GM19467 (cell line): ENCODE data around the gene ERICH2.

Experiments
- ATAC-seq: cut with Tn5 transposase; IDR thresholded peaks from one replicate; pipeline ENCODE4 v1.9.1; 2021; ENCODE audit warnings: mild to moderate bottlenecking, moderate library complexity; ENCODE audit not compliant: unreplicated experiment

ERICH2 gene

DNA sequence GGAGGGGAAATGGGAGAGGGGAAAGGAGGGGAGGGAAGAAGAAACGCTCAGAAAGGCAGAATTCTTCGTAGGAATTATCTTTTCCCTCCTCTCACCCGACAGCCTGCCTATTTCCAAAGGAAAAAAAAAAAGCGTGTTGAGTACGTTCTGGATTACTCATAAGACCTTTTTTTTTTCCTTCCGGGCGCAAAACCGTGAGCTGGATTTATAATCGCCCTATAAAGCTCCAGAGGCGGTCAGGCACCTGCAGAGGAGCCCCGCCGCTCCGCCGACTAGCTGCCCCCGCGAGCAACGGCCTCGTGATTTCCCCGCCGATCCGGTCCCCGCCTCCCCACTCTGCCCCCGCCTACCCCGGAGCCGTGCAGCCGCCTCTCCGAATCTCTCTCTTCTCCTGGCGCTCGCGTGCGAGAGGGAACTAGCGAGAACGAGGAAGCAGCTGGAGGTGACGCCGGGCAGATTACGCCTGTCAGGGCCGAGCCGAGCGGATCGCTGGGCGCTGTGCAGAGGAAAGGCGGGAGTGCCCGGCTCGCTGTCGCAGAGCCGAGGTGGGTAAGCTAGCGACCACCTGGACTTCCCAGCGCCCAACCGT lies 46.4 kb downstream of the ERICH2 start, which contains the start of gene GAD1:
TSS of gene GAD1 (plus strand) at position 384 of the 589 bp plus-strand sequence. CDS start 1,705 bp downstream, outside the sequence.
- no peak for ATAC-seq

- no peak for ATAC-seq
Observed at GRCh38 chr2:170817093-170818035, 47.2 kb downstream of the ERICH2 start.

GRCh38 chr2:170818036-170818751 lies 48.0 kb downstream of the ERICH2 start:
- no peak for ATAC-seq

GRCh38 chr2:170818752-170819470 lies 48.7 kb downstream of the ERICH2 start:
- no peak for ATAC-seq

GRCh38 chr2:170819680-170820664 lies 49.8 kb downstream of the ERICH2 start:
- ATAC-seq = no peak

GRCh38 chr2:170820757-170821530 lies 50.8 kb downstream of the ERICH2 start:
- ATAC-seq = peak; percentile 45

DNA sequence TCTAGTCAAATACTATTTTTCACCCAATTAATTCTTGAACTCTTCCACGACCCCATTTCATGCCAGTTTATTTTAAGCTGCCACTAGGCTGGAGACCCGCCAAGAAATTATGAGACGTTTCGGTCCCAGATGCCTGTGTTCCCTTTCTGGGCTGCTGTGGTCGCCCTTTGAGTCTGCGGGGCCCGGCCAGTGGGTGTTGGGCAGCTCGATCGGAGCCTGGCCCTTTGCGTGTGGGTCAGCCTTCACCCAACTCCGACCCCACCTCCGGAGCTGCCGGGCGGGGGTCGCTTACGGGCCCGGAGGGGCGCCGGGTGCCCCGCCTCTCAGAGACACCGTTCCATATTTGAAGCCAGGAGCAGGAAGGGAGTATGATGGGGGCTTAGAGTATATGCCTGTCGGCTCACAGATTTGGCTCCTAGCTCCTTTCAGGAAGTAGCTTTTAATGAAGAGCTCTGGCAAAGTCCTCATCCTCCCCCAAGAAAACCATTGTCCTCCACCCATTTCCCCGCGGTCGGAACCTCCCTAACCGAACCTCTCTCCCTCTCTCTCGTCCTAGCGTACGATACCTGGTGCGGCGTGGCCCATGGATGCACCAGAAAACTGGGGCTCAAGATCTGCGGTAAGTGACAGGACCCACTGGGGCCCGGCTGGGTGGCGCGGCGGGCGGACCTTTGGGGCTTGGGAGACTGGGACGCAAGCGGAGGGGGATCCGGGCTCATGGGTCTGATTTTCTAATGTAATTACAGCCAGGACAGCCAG lies 51.5 kb downstream of the ERICH2 start:
- ATAC-seq = no peak

GRCh38 chr2:170822290-170823087 lies 52.3 kb downstream of the ERICH2 start:
- ATAC-seq = no peak

DNA sequence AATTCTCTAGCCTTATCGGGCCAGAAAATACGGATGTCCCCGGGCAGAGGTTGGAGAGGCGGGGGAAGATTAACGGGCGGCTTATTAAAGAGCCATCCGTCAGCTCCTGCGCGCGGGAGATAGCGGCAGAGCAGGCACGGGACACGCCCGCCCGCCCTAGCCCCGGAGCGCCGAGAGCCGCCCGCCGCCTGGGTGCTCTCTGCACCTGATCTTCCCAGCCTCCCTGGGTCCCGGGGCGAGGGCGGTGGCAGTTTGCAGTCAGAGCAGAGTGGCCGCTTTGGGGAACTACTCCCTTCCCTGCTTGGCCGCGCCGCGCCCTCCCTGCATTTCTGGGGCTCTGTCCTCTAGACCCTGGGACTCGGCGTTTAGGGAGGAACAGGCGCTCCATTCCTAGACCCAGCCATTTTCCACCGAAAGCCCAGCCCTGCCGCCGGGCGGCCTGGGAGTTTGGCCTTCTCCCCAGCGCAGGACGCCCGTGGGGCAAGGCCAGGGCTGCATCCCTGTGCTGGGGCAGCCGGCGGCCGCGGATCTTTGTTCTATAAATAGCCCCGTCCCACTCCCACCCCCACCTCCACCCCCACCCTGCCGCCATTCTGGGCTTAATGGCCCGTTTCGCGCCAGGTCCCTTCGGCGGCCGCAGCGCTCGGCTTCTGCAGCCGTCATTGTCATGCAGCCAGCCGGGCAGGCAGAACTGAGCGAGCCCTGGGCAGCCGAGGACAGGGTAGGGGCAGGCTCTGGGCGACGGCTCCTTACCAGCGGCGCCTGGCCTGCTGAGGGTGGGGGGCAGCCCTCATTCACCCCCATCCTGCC lies 53.1 kb downstream of the ERICH2 start:
- no peak for ATAC-seq

- no peak for ATAC-seq
Observed at GRCh38 chr2:170823898-170824215, 53.7 kb downstream of the ERICH2 start.

DNA sequence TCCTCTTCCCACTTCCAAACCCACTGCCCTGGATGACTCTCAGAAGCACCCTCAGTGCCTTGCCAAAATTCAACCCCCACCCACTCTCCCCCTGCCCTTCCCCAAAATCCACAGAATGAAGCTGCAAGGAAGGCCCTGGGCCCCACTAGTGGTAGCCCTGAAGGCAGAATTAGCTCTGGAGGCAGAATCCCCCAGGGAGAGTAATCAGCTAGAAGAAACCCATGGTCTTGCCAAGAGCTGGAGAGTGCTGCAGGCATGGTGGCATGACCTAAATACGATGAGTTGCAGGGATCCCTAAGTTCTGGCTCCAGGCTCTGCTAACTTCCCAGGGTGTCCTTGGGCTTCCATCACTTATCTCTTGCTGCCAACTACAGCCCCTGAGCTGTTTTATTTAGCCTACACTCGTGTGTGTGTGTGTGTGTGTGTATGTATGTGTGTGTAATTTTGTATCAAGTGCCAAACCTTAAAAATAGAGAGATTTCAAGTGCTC lies 54.4 kb downstream of the ERICH2 start:
- no peak for ATAC-seq

GRCh38 chr2:170827841-170828532 lies 57.8 kb downstream of the ERICH2 start:
- ATAC-seq = no peak

GRCh38 chr2:170828533-170828916 lies 58.3 kb downstream of the ERICH2 start:
- ATAC-seq = no peak

DNA sequence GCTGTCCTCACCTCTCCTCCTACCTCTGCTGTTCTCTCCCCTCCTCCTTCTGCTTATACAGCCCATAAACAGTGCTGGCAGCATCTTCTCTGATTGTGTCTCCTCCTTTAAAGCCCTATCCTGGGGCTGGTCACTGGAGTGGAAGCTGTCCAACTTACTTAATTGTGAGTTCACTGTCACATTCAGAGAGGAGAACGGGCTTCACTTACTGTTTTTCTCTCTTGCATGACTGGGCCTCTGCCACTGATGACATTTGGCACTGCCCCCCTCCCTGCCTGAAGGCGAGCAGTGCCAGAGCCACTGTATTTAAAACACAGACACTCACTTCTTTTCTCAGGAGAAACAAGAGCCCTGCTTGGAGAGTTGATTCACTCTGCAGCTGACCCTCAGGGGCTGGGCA lies 58.9 kb downstream of the ERICH2 start:
- no peak for ATAC-seq

DNA sequence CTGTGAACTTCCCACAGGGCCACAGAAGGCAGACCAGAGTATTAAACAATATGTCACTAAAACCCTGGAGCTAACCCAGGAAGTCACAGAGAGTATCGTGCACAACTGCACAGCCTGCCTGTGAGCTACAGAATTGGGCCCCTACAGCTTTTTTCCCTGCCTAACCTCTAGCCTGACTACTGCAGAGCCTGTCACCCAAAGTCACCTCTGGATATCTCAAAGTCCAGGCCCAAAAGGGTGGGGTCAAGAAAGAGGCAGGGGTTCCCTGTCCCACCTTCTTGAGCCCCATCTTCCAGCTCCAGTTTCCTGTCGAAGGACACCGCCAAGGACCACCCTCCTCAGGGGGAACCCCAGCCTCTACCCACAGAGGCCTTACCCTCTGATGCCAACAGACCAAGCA lies 60.0 kb downstream of the ERICH2 start:
- ATAC-seq = no peak

- no peak for ATAC-seq
Observed at GRCh38 chr2:170831115-170831514, 60.9 kb downstream of the ERICH2 start.
